SIG-M5 treated with dmso at 0.1 percent for 504 hours (cell line): ENCODE results near the gene PLD2.
"Not testable (repeated sequence)": the region's sequence is repeated elsewhere in the genome, so short reads cannot be mapped to it uniquely, and the experiment has no call there.

ENCODE experiments used
- DNase-seq: peaks from one replicate; lab custom pipeline; 2025; ENCODE audit not compliant: unreplicated experiment; lab: John Stamatoyannopoulos, UW

PLD2 gene

GRCh38 chr17:4854111-4854681 is 47.2 kb downstream of the PLD2 start:
- no peak for DNase-seq

- no peak for DNase-seq
These were observed 49.5 kb downstream of the PLD2 start for GRCh38 chr17:4856271-4856936.

- DNase-seq = no peak
These were observed 50.0 kb downstream of the PLD2 start for GRCh38 chr17:4856937-4857314.

DNA sequence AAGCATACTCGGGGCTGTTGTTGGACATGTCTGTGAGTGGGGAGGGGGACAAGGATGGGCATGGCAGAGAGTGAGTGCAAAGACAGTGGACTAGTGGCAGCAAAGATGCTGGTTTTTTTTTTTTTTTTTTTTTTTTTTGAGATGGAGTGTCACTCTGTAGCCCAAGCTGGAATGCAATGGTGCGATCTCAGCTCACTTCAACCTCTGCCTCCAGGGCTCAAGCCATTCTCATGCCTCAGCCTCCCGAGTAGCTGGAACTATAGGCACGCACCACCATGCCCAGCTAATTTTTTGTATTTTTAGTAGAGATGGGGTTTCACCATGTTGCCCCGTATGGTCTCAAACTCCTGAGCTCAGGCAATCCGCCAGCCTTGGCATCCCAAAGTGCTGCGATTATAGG is 50.4 kb downstream of the PLD2 start:
- DNase-seq = not testable (repeated sequence)

DNA sequence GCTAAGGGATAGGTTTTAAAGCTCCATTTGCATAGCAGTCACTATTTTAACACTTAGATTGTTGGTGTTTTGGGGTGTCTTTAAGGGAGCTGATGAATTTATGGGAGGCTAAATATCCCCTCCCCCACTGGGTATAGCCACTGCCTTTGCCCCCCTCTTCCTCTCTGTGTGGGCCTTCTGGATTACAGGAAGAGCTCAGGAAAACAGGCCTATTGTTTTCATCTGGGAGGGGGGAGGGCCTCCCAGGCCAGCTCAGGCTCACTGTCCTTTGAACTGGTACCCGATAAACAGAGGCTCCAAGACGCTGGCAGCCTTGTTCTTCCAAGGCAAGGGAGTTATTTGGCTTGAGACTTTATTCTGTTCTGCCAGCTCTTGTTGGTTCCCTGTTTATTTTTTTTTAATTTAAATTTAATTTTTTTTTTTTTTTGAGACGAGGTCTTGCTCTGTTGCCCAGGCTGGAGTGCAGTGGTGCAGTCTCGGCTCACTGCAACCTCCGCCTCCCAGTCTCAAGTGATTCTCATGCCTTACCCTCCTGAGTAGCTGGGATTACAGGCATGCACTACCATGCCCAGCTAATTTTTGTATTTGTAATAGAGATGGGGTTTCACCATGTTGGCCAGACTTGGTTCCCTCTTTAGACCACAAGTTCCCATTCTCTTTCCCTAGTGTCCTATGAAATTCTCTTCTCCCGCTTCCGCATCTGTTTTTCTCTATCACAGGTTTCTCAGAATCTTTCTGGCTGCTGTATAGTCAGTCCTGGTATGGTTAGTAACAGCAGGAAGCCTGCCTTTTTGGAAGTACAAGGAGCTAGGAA is 51.3 kb downstream of the PLD2 start:
- DNase-seq = no peak

GRCh38 chr17:4858882-4859260 is 51.9 kb downstream of the PLD2 start:
- no peak for DNase-seq

DNA sequence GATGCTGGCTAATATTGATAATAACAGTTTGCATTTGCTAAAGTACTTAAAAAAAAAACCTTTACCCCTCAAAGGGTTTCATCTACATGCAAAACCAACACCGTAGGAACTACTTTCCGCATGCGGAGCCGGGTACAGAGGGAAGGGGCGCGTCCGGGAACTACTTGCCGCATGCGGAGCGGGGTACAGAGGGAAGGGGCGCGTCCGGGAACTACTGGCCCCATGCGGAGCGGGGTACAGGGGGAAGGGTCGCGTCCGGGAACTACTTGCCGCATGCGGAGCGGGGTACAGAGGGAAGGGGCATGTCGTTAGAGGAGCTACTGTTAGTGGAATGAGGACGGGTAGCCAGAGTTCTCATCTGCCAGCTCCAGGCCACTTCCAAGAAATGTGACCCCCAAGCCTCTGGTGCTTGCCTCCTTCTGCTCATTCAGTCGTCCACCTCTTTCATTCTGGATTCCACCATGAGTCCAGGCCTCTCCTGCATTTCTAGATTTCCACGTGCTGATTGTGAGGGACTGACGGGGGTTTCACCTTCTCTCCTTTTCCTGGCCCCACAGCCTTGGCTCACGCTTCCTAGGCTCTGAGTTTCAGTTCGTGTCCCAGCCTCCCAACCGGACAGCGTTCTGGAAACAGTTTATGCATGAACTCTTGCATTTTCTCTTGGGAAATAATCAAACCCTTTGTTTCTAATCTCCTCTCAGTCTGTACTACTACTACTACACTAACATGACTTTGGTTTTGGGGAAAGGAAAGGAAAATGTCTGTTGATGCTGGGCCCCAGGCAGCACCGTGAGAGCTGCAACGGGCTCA is 53.1 kb downstream of the PLD2 start:
- DNase-seq = no peak

DNA sequence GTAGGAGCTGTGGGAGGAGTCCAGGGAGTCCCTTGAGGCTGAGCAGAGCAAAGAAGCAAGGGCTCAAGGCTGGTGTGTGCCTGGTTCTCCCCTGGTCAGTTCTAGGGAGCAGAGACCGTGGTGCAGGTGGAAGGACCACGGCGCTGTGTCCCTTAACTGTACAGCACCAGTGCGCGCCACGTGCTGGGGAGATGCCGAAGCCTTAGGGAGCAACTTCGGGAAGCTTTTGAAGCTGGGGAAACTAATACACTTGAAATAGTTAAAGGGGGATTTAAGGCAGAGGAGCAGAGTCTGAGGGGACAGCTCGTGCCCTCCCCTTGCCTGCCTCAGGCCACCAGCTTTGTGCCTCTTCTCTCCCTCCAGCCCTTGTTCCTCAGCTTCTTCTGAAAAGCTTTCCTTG is 53.7 kb downstream of the PLD2 start:
- DNase-seq = no peak

- DNase-seq = no peak
These were observed 54.1 kb downstream of the PLD2 start for GRCh38 chr17:4861052-4861451.

- no peak for DNase-seq
These were observed 55.8 kb downstream of the PLD2 start for GRCh38 chr17:4862720-4863119.

DNA sequence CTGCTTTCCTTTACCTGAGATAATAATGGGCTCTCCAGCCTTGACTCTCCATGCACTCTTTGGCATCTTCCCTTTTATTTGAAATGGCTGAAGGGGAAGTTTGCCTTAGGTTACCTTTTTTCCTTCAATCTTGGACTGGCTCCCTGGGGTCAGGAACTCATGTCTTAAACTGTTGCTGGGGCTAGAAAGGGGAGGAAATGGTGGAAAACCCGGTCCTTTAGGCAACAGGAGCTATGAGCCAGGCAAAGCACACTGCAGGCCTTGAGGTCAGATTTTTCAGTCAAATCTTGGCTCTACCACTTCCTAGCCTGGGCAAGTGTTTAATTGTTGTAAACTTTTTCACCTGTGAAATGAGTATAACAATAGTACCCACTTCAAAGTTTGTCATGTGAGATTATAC is 56.4 kb downstream of the PLD2 start:
- DNase-seq = no peak

- DNase-seq = not testable (repeated sequence)
These were observed 60.6 kb downstream of the PLD2 start for GRCh38 chr17:4867535-4867934.

DNA sequence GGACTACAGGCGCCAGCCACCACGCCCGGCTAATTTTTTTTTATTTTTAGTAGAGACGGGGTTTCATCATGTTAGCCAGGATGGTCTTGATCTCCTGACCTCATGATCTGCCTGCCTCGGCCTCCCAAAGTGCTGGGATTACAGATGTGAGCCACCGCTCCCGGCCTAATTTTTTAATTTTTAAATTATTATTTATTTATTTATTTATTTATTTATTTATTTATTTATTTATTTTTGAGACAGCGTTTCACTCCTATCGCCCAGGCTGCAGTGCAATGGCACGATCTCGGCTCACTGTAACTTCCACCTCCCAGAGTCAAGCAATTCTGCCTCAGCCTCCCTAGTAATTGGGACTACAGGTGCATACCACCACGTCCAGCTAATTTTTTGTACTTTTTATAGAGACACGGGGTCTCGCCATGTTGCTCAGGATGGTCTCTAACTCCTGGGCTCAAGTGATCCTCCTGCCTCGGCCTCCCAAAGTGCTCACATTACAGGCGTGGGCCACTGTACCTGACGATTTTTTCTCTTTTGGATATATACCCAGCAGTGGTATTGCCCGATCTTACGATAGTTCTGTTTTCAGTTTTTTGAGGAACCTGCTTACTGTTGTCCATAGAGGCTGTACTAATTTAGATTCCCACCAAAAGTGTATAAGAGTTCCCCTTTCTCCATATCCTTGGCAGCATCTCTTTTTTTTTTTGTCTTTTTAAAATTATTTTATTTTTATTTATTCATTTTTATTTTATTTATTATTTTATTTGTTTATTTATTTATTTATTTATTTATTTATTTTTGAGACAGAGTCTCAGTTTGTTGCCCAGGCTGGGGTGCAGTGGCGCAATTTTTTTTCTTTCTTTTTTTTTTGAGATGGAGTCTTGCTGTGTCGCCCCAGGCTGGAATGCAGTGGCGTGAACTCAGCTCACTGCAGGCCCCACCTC is 62.4 kb downstream of the PLD2 start:
- DNase-seq = not testable (repeated sequence)

- DNase-seq = no peak
These were observed 63.9 kb downstream of the PLD2 start for GRCh38 chr17:4870855-4871254.

DNA sequence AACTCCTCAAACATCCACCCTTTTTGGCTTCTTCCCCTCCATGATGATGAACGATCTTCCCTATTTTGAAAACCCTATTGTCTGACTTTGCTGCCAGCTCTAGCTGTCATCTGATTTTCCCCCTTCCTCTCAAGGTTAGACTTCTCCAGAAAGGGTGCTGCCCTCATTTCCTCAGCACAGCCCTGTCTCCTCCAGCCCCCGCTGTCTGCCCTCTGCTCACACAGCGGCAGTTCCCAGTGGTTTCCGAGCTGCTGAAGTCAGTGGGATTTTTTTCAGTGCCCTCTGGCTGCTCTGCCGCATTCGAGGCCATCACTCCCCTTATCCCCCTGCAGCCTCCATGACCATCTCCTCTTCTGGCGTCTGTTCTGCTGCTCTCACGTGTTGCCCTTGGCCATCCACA is 65.8 kb downstream of the PLD2 start:
- DNase-seq = no peak
